Suprapubic skin (tissue), 3 donors: ENCODE data around the gene RUNX2.

Experiments
- CTCF ChIP-seq, 2 donors: fragments of 200-600 bp in 1 of 2; fragments of 450-650 bp in 1 of 2; sonication (generic) in 1 of 2; IDR thresholded peaks; one replicate each; pipeline ENCODE4 v1.5.1; 2016 to 2019; ENCODE audit warnings: antibody characterized with exemption in 2 of 2, mild to moderate bottlenecking in 1 of 2, moderate library complexity in 1 of 2
- EP300 ChIP-seq: sonication (generic); formaldehyde crosslinking; IDR thresholded peaks from one replicate; pipeline ENCODE4 v1.6.1; 2017; ENCODE audit warnings: antibody characterized with exemption

GRCh38 chr6:45554591-45554990 is 226.5 kb downstream of the RUNX2 start:
- TF ChIP-seq EP300 (no peak), CTCF (IDR thresholded peaks at IDR 0.05) (no peak)
